GM12864 (cell line): Measurements from ENCODE around the gene TFF3.

Experiments
- DNase-seq: peaks from one replicate; pipeline ENCODE4 v3.0.0-alpha.2; 2011; ENCODE audit warnings: low read depth
- H3K4me3 ChIP-seq: 2 replicates; pipeline ENCODE4 v1.5.1; 2011; ENCODE audit warnings: mild to moderate bottlenecking, low read depth, low read length, control low read depth
- TF ChIP-seq, protein P1 (sequence below): IDR thresholded peaks from 2 replicates; pipeline ENCODE4 v1.5.1; 2011; ENCODE audit warnings: low read depth, mild to moderate bottlenecking, moderate library complexity, low read length, control low read depth, inconsistent platforms; ENCODE audit errors: missing control alignments

TFF3 gene

DNA sequence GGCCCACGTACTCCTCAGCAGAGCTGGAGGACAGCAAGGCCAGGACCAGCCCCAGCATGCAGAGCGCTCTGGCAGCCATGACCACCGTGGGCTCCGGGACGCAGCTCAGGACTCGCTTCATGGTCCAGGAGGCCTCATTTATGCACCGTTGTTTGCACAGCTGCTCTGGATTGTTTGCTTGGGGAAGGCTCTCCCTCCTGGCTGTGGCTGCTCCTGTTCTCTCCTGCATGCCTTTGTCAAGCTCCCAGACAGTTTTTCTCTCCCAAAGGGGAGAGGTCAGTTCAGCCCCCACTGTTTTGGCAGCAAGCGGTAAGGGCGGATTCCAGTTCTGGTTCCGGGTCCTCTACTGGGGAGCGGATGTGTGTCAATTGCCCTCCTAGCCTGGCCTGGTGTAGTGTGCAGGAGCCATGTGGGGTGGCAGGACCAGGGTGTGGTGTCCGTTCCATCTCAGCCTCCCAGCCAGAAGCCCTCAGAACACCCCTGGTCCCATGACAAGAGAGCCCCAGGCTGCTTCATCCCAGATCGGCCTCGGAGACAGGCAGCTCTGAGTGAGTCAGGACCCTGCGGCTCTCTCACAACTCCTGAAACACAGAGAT lies at the start of gene TFF3:
Gene TFF3, minus strand, starts transcription at position 114 of the 596 bp plus-strand sequence. Its CDS starts 35 bp downstream, at position 79.
- no peak for DNase-seq
- TF ChIP-seq, protein P1, sequence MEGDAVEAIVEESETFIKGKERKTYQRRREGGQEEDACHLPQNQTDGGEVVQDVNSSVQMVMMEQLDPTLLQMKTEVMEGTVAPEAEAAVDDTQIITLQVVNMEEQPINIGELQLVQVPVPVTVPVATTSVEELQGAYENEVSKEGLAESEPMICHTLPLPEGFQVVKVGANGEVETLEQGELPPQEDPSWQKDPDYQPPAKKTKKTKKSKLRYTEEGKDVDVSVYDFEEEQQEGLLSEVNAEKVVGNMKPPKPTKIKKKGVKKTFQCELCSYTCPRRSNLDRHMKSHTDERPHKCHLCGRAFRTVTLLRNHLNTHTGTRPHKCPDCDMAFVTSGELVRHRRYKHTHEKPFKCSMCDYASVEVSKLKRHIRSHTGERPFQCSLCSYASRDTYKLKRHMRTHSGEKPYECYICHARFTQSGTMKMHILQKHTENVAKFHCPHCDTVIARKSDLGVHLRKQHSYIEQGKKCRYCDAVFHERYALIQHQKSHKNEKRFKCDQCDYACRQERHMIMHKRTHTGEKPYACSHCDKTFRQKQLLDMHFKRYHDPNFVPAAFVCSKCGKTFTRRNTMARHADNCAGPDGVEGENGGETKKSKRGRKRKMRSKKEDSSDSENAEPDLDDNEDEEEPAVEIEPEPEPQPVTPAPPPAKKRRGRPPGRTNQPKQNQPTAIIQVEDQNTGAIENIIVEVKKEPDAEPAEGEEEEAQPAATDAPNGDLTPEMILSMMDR: no peak

DNA sequence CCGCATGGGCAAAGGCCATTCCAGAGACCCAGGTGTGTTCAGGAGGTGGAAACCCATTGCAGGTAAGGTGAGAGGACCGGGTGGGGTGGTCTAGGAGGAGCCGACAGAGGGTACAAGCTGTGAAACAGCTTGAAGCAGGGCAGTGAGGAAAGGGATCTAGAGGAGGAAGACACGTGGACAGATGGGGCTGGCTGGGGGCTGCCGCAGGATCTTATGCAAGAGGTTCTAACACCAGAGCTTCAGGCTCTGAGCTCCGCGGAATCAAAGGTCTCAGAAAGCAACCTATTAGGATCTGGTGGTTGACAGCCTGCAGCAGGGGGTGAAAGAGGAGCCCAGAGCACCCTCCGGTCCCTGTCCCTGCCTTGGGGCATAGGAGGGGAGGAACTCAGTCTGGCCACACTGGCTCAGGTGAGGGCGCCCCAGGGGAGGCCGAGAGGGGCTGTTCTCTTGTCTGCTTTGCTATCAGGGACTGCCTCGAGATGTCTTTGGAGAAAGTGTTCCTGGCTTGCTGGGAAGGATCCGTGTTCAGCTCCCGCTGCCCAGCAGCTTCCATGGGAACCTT lies 49.2 kb upstream of the TFF3 start:
- no peak for DNase-seq
- TF ChIP-seq, protein P1: no peak
- no peak overlapping the region for H3K4me3 ChIP-seq

More for the DNA sequence above, at the start of gene TFF3:
- H3K4me3 ChIP-seq: no peak within 1 kb of the TSS

GRCh38 chr21:42363312-42363711 lies 48.1 kb upstream of the TFF3 start:
- H3K4me3 ChIP-seq: no peak overlapping the region
- no peak for DNase-seq
- TF ChIP-seq, protein P1: no peak

GRCh38 chr21:42362700-42363099 lies 47.5 kb upstream of the TFF3 start:
- TF ChIP-seq, protein P1: no peak
- DNase-seq: no peak
- H3K4me3 ChIP-seq: no peak overlapping the region

GRCh38 chr21:42362198-42362597 lies 47.0 kb upstream of the TFF3 start:
- no peak for DNase-seq
- TF ChIP-seq, protein P1: no peak
- H3K4me3 ChIP-seq: no peak overlapping the region

GRCh38 chr21:42361286-42361685 lies 46.1 kb upstream of the TFF3 start:
- no peak for DNase-seq
- TF ChIP-seq, protein P1: no peak
- H3K4me3 ChIP-seq: no peak overlapping the region

GRCh38 chr21:42360317-42360716 lies 45.1 kb upstream of the TFF3 start:
- DNase-seq: no peak

More at GRCh38 chr21:42360317-42360716, 45.1 kb upstream of the TFF3 start:
- no peak overlapping the region for H3K4me3 ChIP-seq
- TF ChIP-seq, protein P1: no peak
